CD4-positive, alpha-beta T cell treated with Interleukin-2 at 100 ng/mL for 4 hours (primary cell): ENCODE results near the gene FBXO31.
"Not testable (repeated sequence)": the region's sequence is repeated elsewhere in the genome, so short reads cannot be mapped to it uniquely, and the experiment has no call there.

ENCODE experiments used
- DNase-seq: peaks from one replicate; pipeline ENCODE4 v3.0.0-alpha.2; 2020; ENCODE audit warnings: low spot score

Gene FBXO31

GRCh38 chr16:87342978-87343752 lies 40.4 kb downstream of the FBXO31 start:
- no peak for DNase-seq

GRCh38 chr16:87342504-87342903 lies 41.1 kb downstream of the FBXO31 start:
- no peak for DNase-seq

- no peak for DNase-seq
Measured at GRCh38 chr16:87340198-87340597, 43.4 kb downstream of the FBXO31 start.

- not testable (repeated sequence) for DNase-seq
Measured at GRCh38 chr16:87339724-87340105, 43.9 kb downstream of the FBXO31 start.

GRCh38 chr16:87339086-87339723 lies 44.4 kb downstream of the FBXO31 start:
- DNase-seq: no peak

- DNase-seq: no peak
Measured at GRCh38 chr16:87338155-87338765, 45.3 kb downstream of the FBXO31 start.

- DNase-seq: no peak
Measured at GRCh38 chr16:87337262-87337771, 46.3 kb downstream of the FBXO31 start.

- DNase-seq: no peak
Measured at GRCh38 chr16:87336434-87337240, 46.9 kb downstream of the FBXO31 start.

GRCh38 chr16:87335625-87336433 lies 47.7 kb downstream of the FBXO31 start:
- no peak for DNase-seq

- no peak for DNase-seq
Measured at GRCh38 chr16:87334651-87335624, 48.6 kb downstream of the FBXO31 start.

- DNase-seq: no peak
Measured at GRCh38 chr16:87333581-87334331, 49.8 kb downstream of the FBXO31 start.

GRCh38 chr16:87333101-87333500 lies 50.5 kb downstream of the FBXO31 start:
- no peak for DNase-seq

GRCh38 chr16:87332150-87332549 lies 51.4 kb downstream of the FBXO31 start:
- DNase-seq: no peak

GRCh38 chr16:87331241-87331801 lies 52.3 kb downstream of the FBXO31 start:
- DNase-seq: no peak

GRCh38 chr16:87330646-87331045 lies 52.9 kb downstream of the FBXO31 start:
- no peak for DNase-seq

- DNase-seq: no peak
Measured at GRCh38 chr16:87330257-87330624, 53.3 kb downstream of the FBXO31 start.

- no peak for DNase-seq
Measured at GRCh38 chr16:87329436-87330256, 53.9 kb downstream of the FBXO31 start.

- no peak for DNase-seq
Measured at GRCh38 chr16:87328846-87329245, 54.7 kb downstream of the FBXO31 start.
